Measurements from ENCODE around the gene ENTPD8.

DNA sequence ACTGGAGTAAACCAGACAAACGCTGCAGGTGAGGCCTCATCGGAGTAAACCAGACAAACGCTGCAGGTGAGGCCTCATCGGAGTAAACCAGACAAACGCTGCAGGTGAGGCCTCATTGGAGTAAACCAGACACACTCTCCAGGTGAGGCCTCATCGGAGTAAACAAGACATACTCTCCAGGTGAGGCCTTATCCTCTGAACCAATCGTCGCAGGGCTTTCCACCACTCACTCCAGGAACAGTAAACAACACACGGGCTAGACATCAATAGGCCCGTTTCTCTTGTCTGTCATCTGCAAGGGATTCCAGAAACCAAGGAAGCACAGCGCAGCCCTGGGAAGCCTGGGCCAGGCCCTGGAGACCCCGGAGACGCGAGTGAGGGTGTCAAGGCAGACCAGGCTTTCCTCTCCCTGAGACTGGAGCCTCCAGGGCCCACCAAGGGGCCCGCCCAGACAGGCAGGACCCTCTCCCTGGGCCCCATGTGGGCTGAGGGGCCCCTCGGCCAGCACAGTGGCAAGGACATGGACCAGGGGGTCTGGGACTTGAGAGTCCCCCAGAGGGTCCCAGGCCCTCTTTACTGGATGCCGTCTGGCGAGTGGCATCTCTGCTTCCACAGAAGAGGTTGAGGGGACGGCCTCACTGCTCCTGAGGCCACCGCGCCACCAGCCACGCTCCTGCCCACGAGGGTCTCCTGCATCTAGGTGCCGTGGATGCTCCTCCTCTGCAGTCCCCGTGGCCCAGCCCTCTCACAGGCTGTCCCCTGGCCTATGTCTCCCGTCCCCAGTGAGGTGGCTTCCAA, 44.4 kb upstream of the ENTPD8 start:
- no peak for TF ChIP-seq CTCF (IDR thresholded peaks at IDR 0.05)
- TF ChIP-seq EP300 (IDR thresholded peaks at IDR 0.05), result no peak
- TF ChIP-seq POLR2AphosphoS5 (IDR thresholded peaks at IDR 0.05), result no peak
